Kidney epithelial cell (primary cell): ENCODE measurements around the gene SYNPO. TPM values are rescaled to one million over a fixed set of nuclear protein-coding genes. Genes with fewer than 3 reads are reported as not detected.

Source experiments
- DNase-seq: peaks from one replicate; pipeline ENCODE4 v3.0.0-alpha.2; 2010; ENCODE audit warnings: low read depth
- H3K27me3 ChIP-seq: 2 replicates; pipeline ENCODE4 v1.6.0; 2011; ENCODE audit warnings: low read length; ENCODE audit not compliant: control insufficient read depth, insufficient read depth
- H3K36me3 ChIP-seq: 2 replicates; pipeline ENCODE4 v1.5.1; 2011; ENCODE audit warnings: low read length; ENCODE audit not compliant: control insufficient read depth, insufficient read depth
- H3K4me3 ChIP-seq: 2 replicates; pipeline ENCODE4 v1.5.1; 2011; ENCODE audit warnings: low read depth, mild to moderate bottlenecking, control low read depth, low read length
- CTCF ChIP-seq: IDR thresholded peaks from 2 replicates; pipeline ENCODE4 v1.5.1; 2011; ENCODE audit warnings: mild to moderate bottlenecking, moderate library complexity, low read length, control low read depth, inconsistent platforms; ENCODE audit not compliant: insufficient read depth, poor library complexity, severe bottlenecking
- total RNA-seq: library from RNA; depleted of rRNA; stranded (reverse); fragments of >200 nt; gene quantifications from 2 replicates; pipeline ENCODE4 v1.2.3, GENCODE V29; 2015

SYNPO gene
- total RNA-seq, 1 donor from 2014 or later, result 4.0 TPM

DNA sequence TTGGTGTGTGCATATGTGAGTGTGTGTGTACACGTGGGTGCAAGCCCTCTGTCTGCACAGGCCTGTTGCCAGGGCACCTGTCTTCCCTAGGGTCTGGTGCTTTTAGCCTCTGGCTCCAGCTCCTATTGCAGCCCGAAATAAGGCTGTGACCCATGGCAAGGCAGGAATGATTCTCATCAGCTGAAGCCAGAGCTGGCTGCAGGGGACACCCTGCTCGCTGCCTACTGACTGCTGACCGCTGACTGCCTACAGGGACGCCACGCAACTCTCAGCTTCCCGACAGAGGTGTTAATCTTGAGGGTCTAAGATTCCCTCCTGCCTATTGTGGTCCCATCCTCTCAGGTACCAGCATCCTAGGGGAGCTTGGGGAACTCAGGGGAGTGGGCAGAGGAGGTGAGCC, 20.6 kb downstream of the SYNPO start, which contains the start of gene MYOZ3:
Gene MYOZ3 (plus strand): TSS at position 166 of the 400 bp plus-strand sequence. CDS start 1,691 bp downstream, outside the sequence.
- Histone ChIP-seq H3K36me3 (no peaks in the 10 kb centered on the region), H3K4me3 (no peak within 1 kb of the TSS), H3K27me3 (peaks cover 12% of the 10 kb centered on the region)
- DNase-seq, result no peak
- no peak for TF ChIP-seq CTCF

GRCh38 chr5:150661821-150662596, 21.5 kb downstream of the SYNPO start:
- no peaks in the 10 kb centered on the region for H3K36me3 ChIP-seq
- peaks cover 12% of the 10 kb centered on the region for H3K27me3 ChIP-seq
- no peak for DNase-seq
- TF ChIP-seq CTCF, result no peak
- no peak overlapping the region for H3K4me3 ChIP-seq

- no peak for TF ChIP-seq CTCF
- H3K27me3 ChIP-seq, result peaks cover 12% of the 10 kb centered on the region
- H3K36me3 ChIP-seq, result no peaks in the 10 kb centered on the region
- H3K4me3 ChIP-seq, result no peak overlapping the region
- DNase-seq, result no peak
These were observed 22.5 kb downstream of the SYNPO start for GRCh38 chr5:150662731-150663516.

GRCh38 chr5:150663936-150664335, 23.5 kb downstream of the SYNPO start:
- no peak overlapping the region for H3K4me3 ChIP-seq
- peaks cover 12% of the 10 kb centered on the region for H3K27me3 ChIP-seq
- no peaks in the 10 kb centered on the region for H3K36me3 ChIP-seq
- no peak for TF ChIP-seq CTCF
- no peak for DNase-seq

DNA sequence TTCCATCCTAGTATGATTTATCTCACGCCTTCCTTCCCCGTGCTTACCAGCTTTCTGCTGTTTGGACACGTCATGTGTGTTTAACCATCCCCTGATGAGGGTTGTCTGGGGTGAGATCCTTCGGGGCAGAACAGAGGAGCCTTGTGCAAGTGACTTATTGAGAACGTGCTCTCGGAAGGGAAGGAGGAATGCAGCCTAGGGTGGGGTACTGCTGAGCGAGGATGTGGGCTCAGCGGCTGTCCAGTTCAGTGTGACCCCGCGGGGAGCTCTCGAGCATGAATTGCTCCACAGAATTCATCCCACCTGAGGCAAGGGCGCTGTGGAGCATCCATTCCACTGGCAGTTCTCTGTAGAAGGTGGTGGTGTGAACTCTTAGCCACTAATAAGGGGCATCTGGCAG, 24.6 kb downstream of the SYNPO start:
- no peaks in the 10 kb centered on the region for H3K36me3 ChIP-seq
- no peak overlapping the region for H3K4me3 ChIP-seq
- DNase-seq, result no peak
- no peak for TF ChIP-seq CTCF
- H3K27me3 ChIP-seq, result peaks cover 10% of the 10 kb centered on the region
